Ishikawa (cell line): ENCODE measurements around the gene ARL8B.

ENCODE experiments used
- CEBPB ChIP-seq: IDR thresholded peaks from 2 replicates; pipeline ENCODE4 v1.6.1; 2012
- CREB1 ChIP-seq: IDR thresholded peaks from 2 replicates; pipeline ENCODE4 v1.6.1; 2012; ENCODE audit warnings: low read depth
- EGR1 ChIP-seq: IDR thresholded peaks from 2 replicates; pipeline ENCODE4 v1.6.1; 2012
- EP300 ChIP-seq: IDR thresholded peaks from 2 replicates; pipeline ENCODE4 v1.6.1; 2012; ENCODE audit warnings: borderline replicate concordance
- FOXM1 ChIP-seq: IDR thresholded peaks from 2 replicates; pipeline ENCODE4 v1.6.1; 2012; ENCODE audit warnings: low read depth, borderline replicate concordance
- NFIC ChIP-seq: IDR thresholded peaks from 2 replicates; pipeline ENCODE4 v1.6.1; 2012
- RAD21 ChIP-seq: IDR thresholded peaks from 2 replicates; pipeline ENCODE4 v1.6.1; 2012; ENCODE audit warnings: low read depth
- TAF1 ChIP-seq: IDR thresholded peaks from 2 replicates; pipeline ENCODE4 v1.6.1; 2012; ENCODE audit warnings: low read depth, mild to moderate bottlenecking
- TCF12 ChIP-seq: IDR thresholded peaks from 2 replicates; pipeline ENCODE4 v1.6.1; 2012; ENCODE audit warnings: low read depth
- TEAD4 ChIP-seq: IDR thresholded peaks from 2 replicates; pipeline ENCODE4 v1.6.1; 2012
- YY1 ChIP-seq: IDR thresholded peaks from 2 replicates; pipeline ENCODE4 v1.6.1; 2012; ENCODE audit warnings: low read depth
- ZBTB7A ChIP-seq: IDR thresholded peaks from 2 replicates; pipeline ENCODE4 v1.6.1; 2012; ENCODE audit warnings: low read depth
- TF ChIP-seq, protein P1 (sequence below): IDR thresholded peaks from 2 replicates; pipeline ENCODE4 v1.6.1; 2012
- TF ChIP-seq, protein P2 (sequence below): IDR thresholded peaks from 2 replicates; pipeline ENCODE4 v1.6.1; 2012
- TF ChIP-seq, protein P3 (sequence below): IDR thresholded peaks from 2 replicates; pipeline ENCODE4 v1.6.1; 2012; ENCODE audit warnings: low read depth, mild to moderate bottlenecking

Gene ARL8B

DNA sequence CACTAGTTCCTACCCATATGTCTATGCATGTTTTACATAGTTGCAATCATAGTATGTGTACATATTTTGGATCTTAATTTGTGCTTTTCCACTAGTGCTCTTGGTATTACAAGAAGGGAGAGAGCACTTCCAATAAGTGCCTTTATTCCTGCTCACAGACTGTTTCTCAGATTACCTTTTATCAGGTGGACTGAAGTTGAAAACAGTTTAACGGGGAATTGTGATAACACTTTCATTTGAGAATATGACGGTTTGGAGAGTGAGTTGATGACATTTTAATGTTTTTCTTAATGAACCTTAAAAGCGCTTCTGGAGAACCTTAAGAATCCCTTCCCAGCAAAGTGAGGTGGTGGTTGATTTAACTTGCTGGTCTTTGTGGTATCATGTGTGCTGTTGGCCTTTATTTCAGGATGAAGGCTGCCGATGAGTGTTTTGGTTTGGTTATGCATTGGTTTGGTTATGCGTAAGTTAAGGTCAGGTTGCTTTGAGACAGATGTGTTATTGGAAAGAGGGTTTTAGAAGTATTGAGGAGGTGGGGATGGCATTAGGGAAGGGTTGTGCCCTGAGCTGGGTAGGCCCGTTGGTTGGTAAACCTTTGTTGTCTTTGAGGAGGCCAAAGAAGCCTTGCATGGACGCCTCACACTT is 68.2 kb downstream of the ARL8B start:
- TF ChIP-seq, protein P1, sequence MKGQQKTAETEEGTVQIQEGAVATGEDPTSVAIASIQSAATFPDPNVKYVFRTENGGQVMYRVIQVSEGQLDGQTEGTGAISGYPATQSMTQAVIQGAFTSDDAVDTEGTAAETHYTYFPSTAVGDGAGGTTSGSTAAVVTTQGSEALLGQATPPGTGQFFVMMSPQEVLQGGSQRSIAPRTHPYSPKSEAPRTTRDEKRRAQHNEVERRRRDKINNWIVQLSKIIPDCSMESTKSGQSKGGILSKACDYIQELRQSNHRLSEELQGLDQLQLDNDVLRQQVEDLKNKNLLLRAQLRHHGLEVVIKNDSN: no peak
- TF ChIP-seq EGR1 (no peak), CREB1 (no peak), YY1 (no peak), TCF12 (no peak), NFIC (no peak), CEBPB (no peak), TAF1 (no peak), RAD21 (no peak), TEAD4 (no peak), EP300 (no peak), FOXM1 (no peak), ZBTB7A (no peak)
- TF ChIP-seq, protein P2, sequence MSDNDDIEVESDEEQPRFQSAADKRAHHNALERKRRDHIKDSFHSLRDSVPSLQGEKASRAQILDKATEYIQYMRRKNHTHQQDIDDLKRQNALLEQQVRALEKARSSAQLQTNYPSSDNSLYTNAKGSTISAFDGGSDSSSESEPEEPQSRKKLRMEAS: no peak
- TF ChIP-seq, protein P3, sequence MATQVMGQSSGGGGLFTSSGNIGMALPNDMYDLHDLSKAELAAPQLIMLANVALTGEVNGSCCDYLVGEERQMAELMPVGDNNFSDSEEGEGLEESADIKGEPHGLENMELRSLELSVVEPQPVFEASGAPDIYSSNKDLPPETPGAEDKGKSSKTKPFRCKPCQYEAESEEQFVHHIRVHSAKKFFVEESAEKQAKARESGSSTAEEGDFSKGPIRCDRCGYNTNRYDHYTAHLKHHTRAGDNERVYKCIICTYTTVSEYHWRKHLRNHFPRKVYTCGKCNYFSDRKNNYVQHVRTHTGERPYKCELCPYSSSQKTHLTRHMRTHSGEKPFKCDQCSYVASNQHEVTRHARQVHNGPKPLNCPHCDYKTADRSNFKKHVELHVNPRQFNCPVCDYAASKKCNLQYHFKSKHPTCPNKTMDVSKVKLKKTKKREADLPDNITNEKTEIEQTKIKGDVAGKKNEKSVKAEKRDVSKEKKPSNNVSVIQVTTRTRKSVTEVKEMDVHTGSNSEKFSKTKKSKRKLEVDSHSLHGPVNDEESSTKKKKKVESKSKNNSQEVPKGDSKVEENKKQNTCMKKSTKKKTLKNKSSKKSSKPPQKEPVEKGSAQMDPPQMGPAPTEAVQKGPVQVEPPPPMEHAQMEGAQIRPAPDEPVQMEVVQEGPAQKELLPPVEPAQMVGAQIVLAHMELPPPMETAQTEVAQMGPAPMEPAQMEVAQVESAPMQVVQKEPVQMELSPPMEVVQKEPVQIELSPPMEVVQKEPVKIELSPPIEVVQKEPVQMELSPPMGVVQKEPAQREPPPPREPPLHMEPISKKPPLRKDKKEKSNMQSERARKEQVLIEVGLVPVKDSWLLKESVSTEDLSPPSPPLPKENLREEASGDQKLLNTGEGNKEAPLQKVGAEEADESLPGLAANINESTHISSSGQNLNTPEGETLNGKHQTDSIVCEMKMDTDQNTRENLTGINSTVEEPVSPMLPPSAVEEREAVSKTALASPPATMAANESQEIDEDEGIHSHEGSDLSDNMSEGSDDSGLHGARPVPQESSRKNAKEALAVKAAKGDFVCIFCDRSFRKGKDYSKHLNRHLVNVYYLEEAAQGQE: no peak

DNA sequence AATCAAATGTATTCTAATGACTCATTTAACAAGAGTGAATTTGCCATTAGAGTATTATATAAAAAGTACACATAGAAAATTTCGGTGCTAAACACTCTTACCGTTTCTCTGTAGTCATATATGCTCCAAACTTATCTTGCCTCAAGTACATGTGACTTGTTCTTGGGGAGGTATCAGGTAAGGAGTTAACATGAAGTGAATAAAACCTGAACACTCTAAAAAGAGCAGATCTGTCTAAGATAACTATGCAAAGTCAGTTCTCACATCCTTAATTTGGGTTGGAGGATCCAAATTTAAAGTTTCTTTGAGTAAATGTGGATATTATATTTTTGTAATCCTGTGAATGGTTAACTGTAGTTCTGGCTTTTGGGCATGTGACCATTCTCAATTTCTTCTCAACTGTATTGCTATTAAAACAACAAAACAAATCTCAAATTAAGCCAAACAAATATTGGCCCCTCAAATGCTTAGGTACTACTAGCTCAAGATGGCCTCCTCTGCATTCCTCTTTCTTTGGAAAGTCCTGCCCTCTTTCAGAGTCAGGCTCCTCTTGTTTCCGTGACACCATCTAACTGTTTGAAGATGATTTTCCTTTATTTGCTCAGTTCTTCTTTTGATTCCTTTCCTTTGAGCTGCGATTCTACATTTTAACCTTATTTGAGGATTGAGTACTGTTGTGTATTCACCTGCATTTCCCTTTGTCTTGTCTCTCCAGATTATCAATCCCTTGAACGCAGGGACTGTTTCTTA is 69.6 kb downstream of the ARL8B start:
- TF ChIP-seq YY1: no peak
- TF ChIP-seq CEBPB: no peak
- TF ChIP-seq EP300: no peak
- TF ChIP-seq, protein P1: no peak
- TF ChIP-seq TEAD4: no peak
- TF ChIP-seq ZBTB7A: no peak
- TF ChIP-seq NFIC: no peak
- TF ChIP-seq, protein P3: no peak
- TF ChIP-seq EGR1: no peak
- no peak for TF ChIP-seq RAD21
- TF ChIP-seq CREB1: no peak
- no peak for TF ChIP-seq TCF12
- TF ChIP-seq, protein P2: no peak

DNA sequence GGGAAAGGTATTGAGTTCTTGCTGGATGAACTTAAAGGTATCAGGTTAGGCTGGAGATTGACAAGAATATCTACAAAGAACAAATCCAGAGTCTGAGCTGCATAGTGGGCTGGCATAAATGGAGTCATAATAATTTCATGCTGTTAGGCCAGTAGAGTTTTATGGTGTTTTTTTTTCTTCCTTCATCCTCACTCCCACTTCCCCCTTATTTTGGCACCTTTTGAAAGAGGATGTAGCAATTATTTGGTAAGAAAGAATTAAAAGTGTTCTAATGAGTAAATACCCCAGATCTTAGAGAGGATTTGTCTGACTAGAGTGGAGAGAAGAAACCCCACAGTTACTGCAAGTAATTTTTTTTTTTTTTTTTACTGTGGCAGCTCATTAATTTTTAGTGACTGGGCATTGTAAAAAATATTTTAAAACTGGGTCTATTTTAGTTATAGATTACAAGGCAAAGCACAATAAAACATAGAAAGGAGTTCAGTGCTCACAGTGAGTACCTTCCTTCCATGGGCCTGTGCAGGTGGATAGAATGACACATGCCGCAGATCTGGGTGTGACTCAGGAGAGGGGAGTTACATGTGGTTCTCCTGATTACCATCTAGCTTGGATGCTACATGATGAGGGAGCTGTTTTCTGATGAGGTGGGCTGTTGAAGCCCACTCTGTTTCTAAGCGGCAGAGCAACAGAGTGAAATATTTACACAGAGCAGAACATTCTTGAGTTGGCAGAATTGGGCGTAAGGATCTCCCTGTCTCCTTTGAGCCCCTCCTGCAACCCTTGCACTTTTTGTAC is 70.7 kb downstream of the ARL8B start:
- TF ChIP-seq FOXM1: no peak

DNA sequence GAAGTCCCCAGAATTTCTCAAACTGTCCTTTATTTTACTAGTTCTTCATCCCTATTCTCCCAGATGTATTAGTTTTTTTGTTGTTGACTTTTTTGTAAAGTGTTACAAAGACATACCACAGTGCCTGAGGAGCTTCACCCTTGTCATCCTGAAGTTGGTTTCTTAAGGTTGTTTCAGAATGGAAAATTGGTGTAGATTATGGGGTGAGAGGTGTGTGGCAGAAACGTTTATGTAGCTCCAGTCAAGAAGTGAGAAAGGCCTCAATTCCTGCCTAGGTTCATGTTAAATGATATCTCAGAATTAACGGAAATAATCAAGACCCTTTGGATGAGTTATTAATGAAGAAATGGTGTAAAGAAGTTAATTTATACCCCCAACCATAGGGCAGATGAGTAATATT is 72.2 kb downstream of the ARL8B start:
- TF ChIP-seq TEAD4: no peak
- no peak for TF ChIP-seq FOXM1
- no peak for TF ChIP-seq ZBTB7A
- TF ChIP-seq EP300: no peak
- no peak for TF ChIP-seq TAF1
- TF ChIP-seq, protein P3: no peak
- TF ChIP-seq, protein P2: no peak
- TF ChIP-seq CREB1: no peak
- no peak for TF ChIP-seq CEBPB
- no peak for TF ChIP-seq RAD21
- TF ChIP-seq, protein P1: no peak
- no peak for TF ChIP-seq EGR1
- TF ChIP-seq YY1: no peak
- no peak for TF ChIP-seq NFIC
